ENCODE data around the gene EEF1E1.

The EEF1E1 gene

DNA sequence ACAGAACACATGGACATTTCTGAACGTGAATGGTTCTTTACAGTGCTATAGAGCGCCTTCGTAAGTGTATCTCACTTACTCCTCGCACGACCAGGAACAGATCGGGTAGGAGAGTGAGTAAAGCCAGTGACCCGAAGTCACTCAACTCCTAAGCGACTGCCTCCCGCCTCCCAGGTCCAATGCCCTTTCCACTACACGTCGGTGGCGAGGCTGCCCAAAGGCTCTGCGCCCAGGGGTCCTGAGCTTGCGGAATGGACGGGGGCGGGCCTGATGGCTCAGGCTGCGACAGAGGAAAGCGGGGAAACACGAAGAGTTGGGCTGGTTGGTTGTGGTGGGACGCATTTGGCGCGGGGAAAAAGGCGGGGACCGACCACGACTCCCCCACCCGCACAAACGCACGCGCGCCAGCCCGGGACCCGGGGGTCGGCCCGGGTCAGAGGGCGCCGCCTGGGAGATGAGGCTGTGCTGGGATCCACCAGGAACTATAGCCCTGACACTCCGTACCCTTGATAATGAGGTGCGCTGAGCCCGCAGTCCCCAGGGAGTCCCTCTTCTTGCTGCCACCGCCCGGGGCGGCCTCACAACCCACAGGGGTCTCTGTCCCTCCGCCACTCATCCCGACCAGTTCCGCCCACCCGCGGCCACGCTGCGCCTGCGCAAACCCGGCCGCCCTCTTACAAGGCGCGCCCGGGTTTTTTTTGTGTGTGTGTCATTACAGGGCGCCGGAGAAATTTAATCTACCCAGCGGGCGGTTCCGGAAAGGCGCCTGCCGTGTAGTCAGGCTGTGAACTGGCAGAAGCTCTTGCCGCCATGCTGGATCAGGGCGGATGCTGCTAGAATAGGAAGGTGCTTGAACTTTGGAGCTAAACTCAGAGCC is 38.3 kb downstream of the EEF1E1 start, which contains the start of gene BLOC1S5 (continued):
- TF ChIP-seq, protein P1, sequence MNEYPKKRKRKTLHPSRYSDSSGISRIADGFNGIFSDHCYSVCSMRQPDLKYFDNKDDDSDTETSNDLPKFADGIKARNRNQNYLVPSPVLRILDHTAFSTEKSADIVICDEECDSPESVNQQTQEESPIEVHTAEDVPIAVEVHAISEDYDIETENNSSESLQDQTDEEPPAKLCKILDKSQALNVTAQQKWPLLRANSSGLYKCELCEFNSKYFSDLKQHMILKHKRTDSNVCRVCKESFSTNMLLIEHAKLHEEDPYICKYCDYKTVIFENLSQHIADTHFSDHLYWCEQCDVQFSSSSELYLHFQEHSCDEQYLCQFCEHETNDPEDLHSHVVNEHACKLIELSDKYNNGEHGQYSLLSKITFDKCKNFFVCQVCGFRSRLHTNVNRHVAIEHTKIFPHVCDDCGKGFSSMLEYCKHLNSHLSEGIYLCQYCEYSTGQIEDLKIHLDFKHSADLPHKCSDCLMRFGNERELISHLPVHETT (tag by site-specific recombination; IDR thresholded peaks at IDR 0.05), result peak; percentile 73
- TF ChIP-seq, protein P2, sequence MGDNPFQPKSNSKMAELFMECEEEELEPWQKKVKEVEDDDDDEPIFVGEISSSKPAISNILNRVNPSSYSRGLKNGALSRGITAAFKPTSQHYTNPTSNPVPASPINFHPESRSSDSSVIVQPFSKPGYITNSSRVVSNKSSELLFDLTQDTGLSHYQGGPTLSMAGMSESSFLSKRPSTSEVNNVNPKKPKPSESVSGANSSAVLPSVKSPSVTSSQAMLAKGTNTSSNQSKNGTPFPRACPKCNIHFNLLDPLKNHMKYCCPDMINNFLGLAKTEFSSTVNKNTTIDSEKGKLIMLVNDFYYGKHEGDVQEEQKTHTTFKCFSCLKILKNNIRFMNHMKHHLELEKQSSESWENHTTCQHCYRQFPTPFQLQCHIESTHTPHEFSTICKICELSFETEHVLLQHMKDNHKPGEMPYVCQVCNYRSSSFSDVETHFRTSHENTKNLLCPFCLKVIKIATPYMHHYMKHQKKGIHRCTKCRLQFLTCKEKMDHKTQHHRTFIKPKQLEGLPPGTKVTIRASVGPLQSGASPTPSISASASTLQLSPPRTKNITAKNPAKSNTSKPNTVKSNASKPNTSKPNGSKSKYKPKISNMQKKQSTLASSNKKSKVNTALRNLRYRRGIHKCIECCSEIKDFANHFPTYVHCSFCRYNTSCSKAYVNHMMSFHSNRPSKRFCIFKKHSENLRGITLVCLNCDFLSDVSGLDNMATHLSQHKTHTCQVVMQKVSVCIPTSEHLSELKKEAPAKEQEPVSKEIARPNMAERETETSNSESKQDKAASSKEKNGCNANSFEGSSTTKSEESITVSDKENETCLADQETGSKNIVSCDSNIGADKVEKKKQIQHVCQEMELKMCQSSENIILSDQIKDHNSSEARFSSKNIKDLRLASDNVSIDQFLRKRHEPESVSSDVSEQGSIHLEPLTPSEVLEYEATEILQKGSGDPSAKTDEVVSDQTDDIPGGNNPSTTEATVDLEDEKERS (tag by site-specific recombination; IDR thresholded peaks at IDR 0.05), result no peak; the same call in 1 of the 2 replicates
- TF ChIP-seq, protein P3, sequence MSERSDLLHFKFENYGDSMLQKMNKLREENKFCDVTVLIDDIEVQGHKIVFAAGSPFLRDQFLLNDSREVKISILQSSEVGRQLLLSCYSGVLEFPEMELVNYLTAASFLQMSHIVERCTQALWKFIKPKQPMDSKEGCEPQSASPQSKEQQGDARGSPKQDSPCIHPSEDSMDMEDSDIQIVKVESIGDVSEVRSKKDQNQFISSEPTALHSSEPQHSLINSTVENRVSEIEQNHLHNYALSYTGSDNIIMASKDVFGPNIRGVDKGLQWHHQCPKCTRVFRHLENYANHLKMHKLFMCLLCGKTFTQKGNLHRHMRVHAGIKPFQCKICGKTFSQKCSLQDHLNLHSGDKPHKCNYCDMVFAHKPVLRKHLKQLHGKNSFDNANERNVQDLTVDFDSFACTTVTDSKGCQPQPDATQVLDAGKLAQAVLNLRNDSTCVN (tag by site-specific recombination; optimal IDR thresholded peaks at IDR 0.05), result peak; percentile 83
- TF ChIP-seq ZNF555 (tag by site-specific recombination; conservative IDR thresholded peaks at IDR 0.05) (no peak), ZBTB17 (tag by site-specific recombination; IDR thresholded peaks at IDR 0.05) (peak; percentile 83), ZNF514 (tag by site-specific recombination; IDR thresholded peaks at IDR 0.05) (no peak), ZNF529 (tag by site-specific recombination; IDR thresholded peaks at IDR 0.05; ENCODE audit: insufficient replicate concordance) (no peak), ZNF202 (tag by site-specific recombination; IDR thresholded peaks at IDR 0.05; ENCODE audit: borderline replicate concordance) (no peak)
- TF ChIP-seq, protein P4, sequence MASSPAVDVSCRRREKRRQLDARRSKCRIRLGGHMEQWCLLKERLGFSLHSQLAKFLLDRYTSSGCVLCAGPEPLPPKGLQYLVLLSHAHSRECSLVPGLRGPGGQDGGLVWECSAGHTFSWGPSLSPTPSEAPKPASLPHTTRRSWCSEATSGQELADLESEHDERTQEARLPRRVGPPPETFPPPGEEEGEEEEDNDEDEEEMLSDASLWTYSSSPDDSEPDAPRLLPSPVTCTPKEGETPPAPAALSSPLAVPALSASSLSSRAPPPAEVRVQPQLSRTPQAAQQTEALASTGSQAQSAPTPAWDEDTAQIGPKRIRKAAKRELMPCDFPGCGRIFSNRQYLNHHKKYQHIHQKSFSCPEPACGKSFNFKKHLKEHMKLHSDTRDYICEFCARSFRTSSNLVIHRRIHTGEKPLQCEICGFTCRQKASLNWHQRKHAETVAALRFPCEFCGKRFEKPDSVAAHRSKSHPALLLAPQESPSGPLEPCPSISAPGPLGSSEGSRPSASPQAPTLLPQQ (tag by site-specific recombination; IDR thresholded peaks at IDR 0.05), result peak; percentile 48
- TF ChIP-seq, protein P5, sequence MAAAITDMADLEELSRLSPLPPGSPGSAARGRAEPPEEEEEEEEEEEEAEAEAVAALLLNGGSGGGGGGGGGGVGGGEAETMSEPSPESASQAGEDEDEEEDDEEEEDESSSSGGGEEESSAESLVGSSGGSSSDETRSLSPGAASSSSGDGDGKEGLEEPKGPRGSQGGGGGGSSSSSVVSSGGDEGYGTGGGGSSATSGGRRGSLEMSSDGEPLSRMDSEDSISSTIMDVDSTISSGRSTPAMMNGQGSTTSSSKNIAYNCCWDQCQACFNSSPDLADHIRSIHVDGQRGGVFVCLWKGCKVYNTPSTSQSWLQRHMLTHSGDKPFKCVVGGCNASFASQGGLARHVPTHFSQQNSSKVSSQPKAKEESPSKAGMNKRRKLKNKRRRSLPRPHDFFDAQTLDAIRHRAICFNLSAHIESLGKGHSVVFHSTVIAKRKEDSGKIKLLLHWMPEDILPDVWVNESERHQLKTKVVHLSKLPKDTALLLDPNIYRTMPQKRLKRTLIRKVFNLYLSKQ (tag by site-specific recombination; IDR thresholded peaks at IDR 0.05; ENCODE audit: borderline replicate concordance), result no peak

DNA sequence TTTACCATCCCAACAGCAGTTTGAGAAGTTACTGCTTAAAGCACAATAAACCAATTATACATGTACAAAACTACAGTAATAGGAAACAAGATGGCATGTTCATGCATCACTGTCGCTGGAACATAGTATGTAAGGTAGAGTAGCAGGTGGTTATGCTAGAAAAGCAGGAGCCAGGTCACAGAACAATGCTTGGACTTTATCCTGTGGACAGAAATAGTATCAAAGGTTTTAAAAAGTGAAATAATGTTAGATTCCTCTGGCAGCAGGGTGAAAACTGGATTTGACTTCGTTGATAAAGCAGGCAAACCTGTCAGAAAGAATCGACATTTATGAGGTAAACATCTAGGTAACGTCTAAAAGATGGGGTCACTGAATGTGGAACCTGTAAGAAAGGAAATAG is 40.6 kb downstream of the EEF1E1 start:
- Histone ChIP-seq H3K4me3 (ENCODE audit: low read depth, low read length) (no peak overlapping the region), H3K9me3 (ENCODE audit: control insufficient read depth, insufficient read depth, low read depth, low read length) (no peaks in the 10 kb centered on the region), H3K36me3 (ENCODE audit: control insufficient read depth in 2 of 2, insufficient read depth in 1 of 2, low read length in 2 of 2) (peaks cover 6 to 23% of the 10 kb centered on the region in 2 experiments; a peak in 2 of 3 replicates), H3K27ac (ENCODE audit: extremely low read depth, low read depth, low read length) (no peak overlapping the region), H3K4me1 (ENCODE audit: control insufficient read depth, insufficient read depth, low read length) (peaks cover 8% of the 10 kb centered on the region)
- POLR2A ChIA-PET, result no interaction called here
- CTCF ChIA-PET, result no interaction called here
- TF ChIP-seq ZNF140 (tag by site-specific recombination; IDR thresholded peaks at IDR 0.05) (no peak), ZNF521 (tag by site-specific recombination; IDR thresholded peaks at IDR 0.05) (no peak), ZNF677 (tag by site-specific recombination; IDR thresholded peaks at IDR 0.05) (no peak)
- TF ChIP-seq, protein P6, sequence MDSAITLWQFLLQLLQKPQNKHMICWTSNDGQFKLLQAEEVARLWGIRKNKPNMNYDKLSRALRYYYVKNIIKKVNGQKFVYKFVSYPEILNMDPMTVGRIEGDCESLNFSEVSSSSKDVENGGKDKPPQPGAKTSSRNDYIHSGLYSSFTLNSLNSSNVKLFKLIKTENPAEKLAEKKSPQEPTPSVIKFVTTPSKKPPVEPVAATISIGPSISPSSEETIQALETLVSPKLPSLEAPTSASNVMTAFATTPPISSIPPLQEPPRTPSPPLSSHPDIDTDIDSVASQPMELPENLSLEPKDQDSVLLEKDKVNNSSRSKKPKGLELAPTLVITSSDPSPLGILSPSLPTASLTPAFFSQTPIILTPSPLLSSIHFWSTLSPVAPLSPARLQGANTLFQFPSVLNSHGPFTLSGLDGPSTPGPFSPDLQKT (IDR thresholded peaks at IDR 0.05; ENCODE audit: borderline replicate concordance, low read depth, low read length), result no peak
- TF ChIP-seq, protein P7, sequence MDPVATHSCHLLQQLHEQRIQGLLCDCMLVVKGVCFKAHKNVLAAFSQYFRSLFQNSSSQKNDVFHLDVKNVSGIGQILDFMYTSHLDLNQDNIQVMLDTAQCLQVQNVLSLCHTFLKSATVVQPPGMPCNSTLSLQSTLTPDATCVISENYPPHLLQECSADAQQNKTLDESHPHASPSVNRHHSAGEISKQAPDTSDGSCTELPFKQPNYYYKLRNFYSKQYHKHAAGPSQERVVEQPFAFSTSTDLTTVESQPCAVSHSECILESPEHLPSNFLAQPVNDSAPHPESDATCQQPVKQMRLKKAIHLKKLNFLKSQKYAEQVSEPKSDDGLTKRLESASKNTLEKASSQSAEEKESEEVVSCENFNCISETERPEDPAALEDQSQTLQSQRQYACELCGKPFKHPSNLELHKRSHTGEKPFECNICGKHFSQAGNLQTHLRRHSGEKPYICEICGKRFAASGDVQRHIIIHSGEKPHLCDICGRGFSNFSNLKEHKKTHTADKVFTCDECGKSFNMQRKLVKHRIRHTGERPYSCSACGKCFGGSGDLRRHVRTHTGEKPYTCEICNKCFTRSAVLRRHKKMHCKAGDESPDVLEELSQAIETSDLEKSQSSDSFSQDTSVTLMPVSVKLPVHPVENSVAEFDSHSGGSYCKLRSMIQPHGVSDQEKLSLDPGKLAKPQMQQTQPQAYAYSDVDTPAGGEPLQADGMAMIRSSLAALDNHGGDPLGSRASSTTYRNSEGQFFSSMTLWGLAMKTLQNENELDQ (tag by site-specific recombination; IDR thresholded peaks at IDR 0.05; ENCODE audit: low read depth), result no peak
